Keratinocyte (primary cell): Measurements from ENCODE around the gene EVI5. TPM values are rescaled to one million over a fixed set of nuclear protein-coding genes. Genes with fewer than 3 reads are reported as not detected.

ENCODE experiments used
- DNase-seq: peaks from one replicate; pipeline ENCODE4 v3.0.0-alpha.2; 2011; ENCODE audit warnings: low read depth, missing footprints, low spot score
- FAIRE-seq: peaks from 2 replicates; lab custom pipeline; 2011; peaks lifted over from hg19 to GRCh38; lab: Jason Lieb, UNC
- H2AFZ ChIP-seq: 2 replicates; pipeline ENCODE4 v1.6.0; 2012; ENCODE audit warnings: low read length, control low read depth, inconsistent platforms; ENCODE audit not compliant: control insufficient read depth
- H3K27ac ChIP-seq: 2 replicates; pipeline ENCODE4 v1.5.1; 2011; ENCODE audit warnings: low read length; ENCODE audit not compliant: control insufficient read depth, insufficient read depth
- H3K27me3 ChIP-seq: 3 replicates; pipeline ENCODE4 v1.6.0; 2011; ENCODE audit warnings: low read length; ENCODE audit not compliant: control insufficient read depth, insufficient read depth; ENCODE audit errors: extremely low read depth
- H3K36me3 ChIP-seq, 2 experiments: 2 replicates in 1 of 2; 3 replicates in 1 of 2; pipeline ENCODE4 v1.5.1; 2011; ENCODE audit warnings: low read length in 2 of 2, mild to moderate bottlenecking in 1 of 2; ENCODE audit not compliant: control insufficient read depth in 2 of 2, insufficient read depth in 2 of 2; ENCODE audit errors: extremely low read depth in 1 of 2
- H3K4me1 ChIP-seq: 3 replicates; pipeline ENCODE4 v1.5.1; 2011; ENCODE audit warnings: low read length; ENCODE audit not compliant: control insufficient read depth, insufficient read depth; ENCODE audit errors: extremely low read depth
- H3K4me2 ChIP-seq: 3 replicates; pipeline ENCODE4 v1.6.0; 2011; ENCODE audit warnings: low read depth, low read length; ENCODE audit not compliant: control insufficient read depth, insufficient read depth; ENCODE audit errors: extremely low read depth
- H3K4me3 ChIP-seq, 3 experiments: fragments of 200-600 bp in 1 of 3; sonication (generic) in 1 of 3; 2 replicates in 2 of 3; 3 replicates in 1 of 3; pipeline ENCODE4 v1.5.1; 2011 to 2016; ENCODE audit warnings: low read length in 3 of 3, mild to moderate bottlenecking in 3 of 3, control low read depth in 2 of 3, inconsistent platforms in 1 of 3, low read depth in 1 of 3, mixed read lengths in 1 of 3, mixed run types in 1 of 3, moderate library complexity in 1 of 3; ENCODE audit not compliant: control insufficient read depth in 2 of 3, insufficient read depth in 2 of 3; ENCODE audit errors: extremely low read depth in 1 of 3
- H3K79me2 ChIP-seq: 2 replicates; pipeline ENCODE4 v1.6.0; 2012; ENCODE audit warnings: low read length; ENCODE audit not compliant: control insufficient read depth, insufficient read depth
- H3K9ac ChIP-seq: 3 replicates; pipeline ENCODE4 v1.6.0; 2011; ENCODE audit warnings: low read length; ENCODE audit not compliant: control insufficient read depth, insufficient read depth; ENCODE audit errors: extremely low read depth
- H3K9me1 ChIP-seq: 3 replicates; pipeline ENCODE4 v1.6.0; 2011; ENCODE audit warnings: low read length; ENCODE audit not compliant: control insufficient read depth, insufficient read depth; ENCODE audit errors: extremely low read depth
- H3K9me3 ChIP-seq: 2 replicates; pipeline ENCODE4 v1.5.1; 2012; ENCODE audit warnings: low read depth, low read length; ENCODE audit not compliant: control insufficient read depth
- H4K20me1 ChIP-seq: 3 replicates; pipeline ENCODE4 v1.6.0; 2011; ENCODE audit warnings: low read length; ENCODE audit not compliant: control insufficient read depth, insufficient read depth; ENCODE audit errors: extremely low read depth
- CTCF ChIP-seq, 3 experiments: IDR thresholded peaks in 1 of 3; conservative IDR thresholded peaks in 1 of 3; optimal IDR thresholded peaks in 1 of 3; 2 replicates in 2 of 3; 3 replicates in 1 of 3; pipeline versions ENCODE3 to v1.5.1; 2011; ENCODE audit warnings: low read length in 3 of 3, mild to moderate bottlenecking in 3 of 3, moderate library complexity in 2 of 3, control low read depth in 1 of 3, inconsistent platforms in 1 of 3; ENCODE audit not compliant: insufficient read depth in 2 of 3; ENCODE audit errors: extremely low read depth in 1 of 3
- EZH2 ChIP-seq: IDR thresholded peaks from one replicate; pipeline ENCODE4 v1.6.1; 2012; ENCODE audit warnings: inconsistent platforms, mild to moderate bottlenecking, low read length, moderate library complexity
- dilution Hi-C: fragments of 300-500 bp; cut with MboI; formaldehyde crosslinking; loops from one replicate; pipeline ENCODE4 v1.7.0; 2020; ENCODE audit warnings: low sequenced_read_pairs; ENCODE audit not compliant: extremely low pct_ligation_motif_present
- polyA plus RNA-seq, 5 experiments: library from polyadenylated mRNA; depleted of rRNA in 3 of 5; stranded (reverse) in 3 of 5; stranded (forward) in 1 of 5; unstranded in 1 of 5; fragments of >200 nt; gene quantifications; 1 replicate in 1 of 5; 2 replicates in 3 of 5; 3 replicates in 1 of 5; pipeline versions ENCODE4 v1.2.1 to v1.2.3, GENCODE V29; 2011 to 2012; ENCODE audit warnings: missing spikeins in 2 of 5, low read depth in 1 of 5, low replicate concordance in 1 of 5

EVI5 gene
- polyA plus RNA-seq, 1 donor (not counting 4 experiments of a cell fraction or from before 2014, with no cell fraction given): 23.2 TPM

DNA sequence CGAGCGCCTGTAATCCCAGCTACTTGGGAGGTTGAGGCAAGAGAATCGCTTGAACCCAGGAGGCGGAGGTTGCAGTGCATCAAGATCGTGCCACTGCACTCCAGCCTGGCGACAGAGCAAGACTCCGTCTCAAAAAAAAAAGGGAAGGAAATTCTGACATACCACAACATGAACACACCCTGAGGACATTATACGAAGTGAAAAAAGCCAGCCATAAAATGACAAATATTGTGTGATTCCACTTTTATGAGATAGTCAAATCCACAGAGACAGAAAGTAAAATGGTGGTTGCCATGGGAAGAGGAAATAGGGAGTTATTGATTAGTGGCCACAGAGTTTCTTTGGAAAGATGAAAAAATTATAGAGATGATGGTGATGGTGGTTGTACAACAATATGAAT, 41.7 kb downstream of the EVI5 start:
- Histone ChIP-seq H3K4me2 (no peak overlapping the region), H3K9me1 (no peaks in the 10 kb centered on the region), H3K4me3 (no peak overlapping the region), H3K4me1 (no peaks in the 10 kb centered on the region), H3K27me3 (no peaks in the 10 kb centered on the region), H3K9ac (no peak overlapping the region), H3K27ac (no peak overlapping the region), H3K9me3 (no peaks in the 10 kb centered on the region), H2AFZ (no peak overlapping the region), H3K36me3 (peaks cover 0 to 4% of the 10 kb centered on the region in 2 experiments), H3K79me2 (peaks cover 75% of the 10 kb centered on the region), H4K20me1 (peaks cover 6% of the 10 kb centered on the region)
- TF ChIP-seq CTCF (optimal IDR thresholded peaks at IDR 0.05 in 1 of 3, IDR thresholded peaks at IDR 0.05 in 1 of 3, conservative IDR thresholded peaks at IDR 0.05 in 1 of 3; ENCODE audit: extremely low read depth in 1 of 3, insufficient read depth in 2 of 3, low read length in 3 of 3): no peak
- no peak for FAIRE-seq
- dilution Hi-C loops: no loop called here
- DNase-seq: no peak

GRCh38 chr1:92739669-92740524, 45.0 kb downstream of the EVI5 start:
- DNase-seq (no peak), FAIRE-seq (no peak)
- Histone ChIP-seq H3K4me2 (no peak overlapping the region), H3K4me3 (no peak overlapping the region), H3K27ac (no peak overlapping the region), H3K9me3 (no peaks in the 10 kb centered on the region), H3K9ac (no peak overlapping the region), H3K36me3 (peaks cover 0 to 5% of the 10 kb centered on the region in 2 experiments), H2AFZ (no peak overlapping the region), H4K20me1 (no peaks in the 10 kb centered on the region), H3K27me3 (no peaks in the 10 kb centered on the region), H3K4me1 (no peaks in the 10 kb centered on the region), H3K9me1 (no peaks in the 10 kb centered on the region), H3K79me2 (peaks cover 61% of the 10 kb centered on the region)
- dilution Hi-C loops: no loop called here
- no peak for TF ChIP-seq EZH2
- TF ChIP-seq CTCF (optimal IDR thresholded peaks at IDR 0.05 in 1 of 3, IDR thresholded peaks at IDR 0.05 in 1 of 3, conservative IDR thresholded peaks at IDR 0.05 in 1 of 3; ENCODE audit: extremely low read depth in 1 of 3, insufficient read depth in 2 of 3, low read length in 3 of 3): no peak
